K562 (cell line): Measurements from ENCODE around the gene SCP2. TPM values are rescaled to one million over a fixed set of nuclear protein-coding genes. Genes with fewer than 3 reads are reported as not detected.

Experiments
- ATAC-seq: fragments of 200-7000 bp; cut with Tn5 transposase; 3 replicates; pipeline ENCODE4 v1.9.1; 2020; ENCODE audit warnings: moderate library complexity
- BruUV-seq: library from RNA; stranded (reverse); fragments of 400-500 nt; replicated peaks from 2 replicates; lab custom pipeline; 2021; lab: Mats Ljungman, UMichigan
- CTCF ChIA-PET: fragments of 300-600 bp; formaldehyde crosslinking; extraction: SDS; loops from one replicate; lab custom pipeline; 2021; ENCODE audit warnings: low intra/inter-chr PET ratio; lab: Yijun Ruan, JAX
- POLR2A ChIA-PET: fragments of 300-600, 350-650 bp; sonication (Branson Sonifier 250); formaldehyde crosslinking; extraction: SDS; loops from one replicate; lab custom pipeline; 2021; ENCODE audit warnings: antibody characterized with exemption, inconsistent platforms; lab: Yijun Ruan, JAX
- DNase-seq, 4 experiments: peaks; one replicate each; pipeline versions ENCODE4 v3.0.0 to v3.0.0-alpha.2; 2011 to 2018; ENCODE audit warnings: low spot score in 3 of 4, mixed read lengths in 3 of 4; ENCODE audit errors: extremely low read depth in 1 of 4
- FAIRE-seq: peaks from 2 replicates; lab custom pipeline; 2011; peaks lifted over from hg19 to GRCh38; lab: Jason Lieb, UNC
- H2AFZ ChIP-seq: 2 replicates; pipeline ENCODE4 v1.6.0; 2011; ENCODE audit warnings: low read depth, low read length, control low read depth, inconsistent platforms
- H3K27ac ChIP-seq: fragments of 200-600 bp; 3 replicates; pipeline ENCODE4 v1.8.0; 2011; ENCODE audit warnings: low read depth, mild to moderate bottlenecking, control low read depth, inconsistent platforms, low read length, moderate library complexity, mixed read lengths; ENCODE audit errors: extremely low read depth
- H3K27me3 ChIP-seq, 2 experiments: fragments of 300-600 bp in 1 of 2; 2 replicates in 1 of 2; 3 replicates in 1 of 2; pipeline versions ENCODE4 v1.6.0 to v1.8.0; 2011; ENCODE audit warnings: inconsistent platforms in 2 of 2, low read length in 2 of 2, mild to moderate bottlenecking in 1 of 2, mixed read lengths in 1 of 2, moderate library complexity in 1 of 2; ENCODE audit not compliant: control insufficient read depth in 2 of 2, insufficient read depth in 2 of 2
- H3K36me3 ChIP-seq: fragments of 300-600 bp; 3 replicates; pipeline ENCODE4 v1.8.0; 2011; ENCODE audit warnings: mild to moderate bottlenecking, low read length, inconsistent platforms; ENCODE audit not compliant: control insufficient read depth, insufficient read depth
- H3K4me1 ChIP-seq, 2 experiments: fragments of 200-600 bp in 1 of 2; replicated peaks in 1 of 2; 2 replicates in 1 of 2; 3 replicates in 1 of 2; pipeline versions ENCODE4 v1.5.1 to v1.8.0; 2011; ENCODE audit warnings: inconsistent platforms in 2 of 2, low read length in 2 of 2, mild to moderate bottlenecking in 1 of 2, mixed read lengths in 1 of 2, moderate library complexity in 1 of 2; ENCODE audit not compliant: control insufficient read depth in 2 of 2, insufficient read depth in 2 of 2
- H3K4me2 ChIP-seq: 2 replicates; pipeline ENCODE4 v1.6.1; 2011; ENCODE audit warnings: low read length, control low read depth, inconsistent platforms, mixed read lengths; ENCODE audit not compliant: insufficient read depth
- H3K4me3 ChIP-seq: fragments of 200-600 bp; sonication (generic), shearing (Covaris generic); 2 replicates; pipeline ENCODE4 v1.5.1; 2016; ENCODE audit warnings: control low read depth, inconsistent platforms
- H3K79me2 ChIP-seq: fragments of 200-600 bp; 3 replicates; pipeline ENCODE4 v1.8.0; 2011; ENCODE audit warnings: low read length, inconsistent platforms; ENCODE audit not compliant: control insufficient read depth, insufficient read depth
- H3K9ac ChIP-seq, 2 experiments: 2 replicates each; pipeline versions ENCODE4 v1.6.0 to v1.6.1; 2011; ENCODE audit warnings: low read depth in 2 of 2, low read length in 2 of 2, control low read depth in 1 of 2, inconsistent platforms in 1 of 2, mild to moderate bottlenecking in 1 of 2, mixed read lengths in 1 of 2; ENCODE audit not compliant: insufficient read depth in 1 of 2
- H3K9me1 ChIP-seq: one replicate; pipeline ENCODE4 v1.6.0; 2011; ENCODE audit warnings: inconsistent platforms, mild to moderate bottlenecking, low read length, moderate library complexity; ENCODE audit not compliant: control insufficient read depth, insufficient read depth
- H3K9me3 ChIP-seq: replicated peaks from 2 replicates; pipeline ENCODE4 v1.5.1; 2011; ENCODE audit warnings: low read depth, low read length, inconsistent platforms; ENCODE audit not compliant: control insufficient read depth, insufficient read depth
- H4K20me1 ChIP-seq: replicated peaks from 2 replicates; pipeline ENCODE4 v1.6.1; 2011; ENCODE audit warnings: low read length, inconsistent platforms, mixed read lengths; ENCODE audit not compliant: control insufficient read depth, insufficient read depth
- E2F1 ChIP-seq: sonication (generic); formaldehyde crosslinking; IDR thresholded peaks from 2 replicates; pipeline ENCODE4 v1.8.1; 2023; ENCODE audit warnings: mild to moderate bottlenecking, missing genetic modification reagents, moderate library complexity
- ETS2 ChIP-seq: IDR thresholded peaks from 2 replicates; pipeline ENCODE4 v1.6.1; 2016; ENCODE audit warnings: borderline replicate concordance, missing genetic modification characterization, mild to moderate bottlenecking, moderate library complexity, missing compliant biosample characterization; ENCODE audit not compliant: poor library complexity, severe bottlenecking
- GATAD2B ChIP-seq: fragments of 450-650 bp; IDR thresholded peaks from 2 replicates; pipeline ENCODE4 v1.6.1; 2017; ENCODE audit warnings: mild to moderate bottlenecking, borderline replicate concordance
- HMGXB4 ChIP-seq: sonication (generic); formaldehyde crosslinking; IDR thresholded peaks from 2 replicates; pipeline ENCODE4 v1.8.1; 2023; ENCODE audit warnings: mild to moderate bottlenecking, missing genetic modification reagents
- KAT2B ChIP-seq: IDR thresholded peaks from one replicate; pipeline ENCODE4 v1.6.1; 2012; ENCODE audit warnings: low read depth, mild to moderate bottlenecking, control low read depth, inconsistent platforms, low read length, moderate library complexity
- MCM3 ChIP-seq: fragments of 450-650 bp; IDR thresholded peaks from 2 replicates; pipeline ENCODE4 v1.6.1; 2016
- MITF ChIP-seq: IDR thresholded peaks from 2 replicates; pipeline ENCODE4 v1.6.1; 2014; ENCODE audit warnings: antibody characterized with exemption
- NKRF ChIP-seq: fragments of 450-650 bp; IDR thresholded peaks from 2 replicates; pipeline ENCODE4 v1.6.1; 2016; ENCODE audit warnings: borderline replicate concordance
- TCF7L2 ChIP-seq: fragments of 150-350 bp; IDR thresholded peaks from 2 replicates; pipeline ENCODE4 v1.6.1; 2016; ENCODE audit warnings: low read depth, mild to moderate bottlenecking, low read length, moderate library complexity
- TOE1 ChIP-seq, 2 experiments: fragments of 450-650 bp in 1 of 2; sonication (generic) in 1 of 2; formaldehyde crosslinking in 1 of 2; IDR thresholded peaks; 2 replicates each; pipeline versions ENCODE4 v1.7.1 to v1.8.0; 2016 to 2022; ENCODE audit warnings: borderline replicate concordance in 2 of 2, mild to moderate bottlenecking in 2 of 2, antibody characterized with exemption in 1 of 2, inconsistent platforms in 1 of 2, low read depth in 1 of 2, missing genetic modification reagents in 1 of 2, moderate library complexity in 1 of 2
- ZNF639 ChIP-seq, 2 experiments: fragments of 200-800 bp in 1 of 2; sonication (Bioruptor generic) in 1 of 2; sonication (generic) in 1 of 2; formaldehyde crosslinking in 1 of 2; IDR thresholded peaks in 1 of 2; conservative IDR thresholded peaks in 1 of 2; 2 replicates each; pipeline versions ENCODE4 v1.5.0 to v1.6.1; 2016 to 2020; ENCODE audit warnings: missing compliant biosample characterization in 1 of 2, missing genetic modification characterization in 1 of 2, missing genetic modification reagents in 1 of 2
- WGBS: fragments of 100-300 bp; shearing (Covaris generic); methylation state at CpG from one replicate; pipeline ENCODE4 v1.1.6; 2016; ENCODE audit warnings: low coverage, mixed read lengths; ENCODE audit not compliant: insufficient coverage; ENCODE audit errors: missing lambda C conversion rate; 5-methylcytosine and 5-hydroxymethylcytosine counted together
- in situ Hi-C: fragments of 300-500 bp; cut with MboI; formaldehyde crosslinking; loops from 4 replicates; pipeline ENCODE4 v1.15.0; 2018; ENCODE audit warnings: inconsistent platforms, mixed read lengths
- intact Hi-C: fragments of 100-400 bp; cut with micrococcal nuclease; formaldehyde crosslinking; loops from 2 replicates; pipeline ENCODE4 v1.14.2; 2022
- polyA plus RNA-seq, 8 experiments: library from polyadenylated mRNA; depleted of rRNA in 4 of 8; stranded (reverse) in 5 of 8; unstranded in 3 of 8; fragments of >200 nt; fragmentation: Nextera tagmentation in 2 of 8; fragmentation: Illumina TruSeq in 1 of 8; extraction: Ambion mirVana in 2 of 8; extraction: Trizol in 1 of 8; gene quantifications; 2 replicates each; pipeline versions ENCODE4 v1.2.1 to v1.2.3, GENCODE V29; 2011 to 2014; ENCODE audit warnings: inconsistent platforms in 1 of 8, missing spikeins in 1 of 8
- total RNA-seq, 7 experiments: library from RNA; depleted of rRNA in 6 of 7; stranded (reverse); fragments of >200 nt in 6 of 7; fragmentation: Illumina TruSeq in 2 of 7; extraction: Trizol in 2 of 7; gene quantifications; 2 replicates each; pipeline versions ENCODE4 v1.2.1 to v1.2.3, GENCODE V29; 2011 to 2021; ENCODE audit warnings: low replicate concordance in 1 of 7

Gene SCP2
- total and polyA plus RNA-seq, 9 of the 15 experiments (the other 6 are each of a cell fraction or from before 2014, with no cell fraction given) = 63.8 to 258 (median 106) TPM

GRCh38 chr1:53022179-53022578 lies 95.1 kb downstream of the SCP2 start:
- Histone ChIP-seq H3K4me1 (peaks cover 4 to 5% of the 10 kb centered on the region in 2 experiments; a peak in 4 of 5 replicates), H3K4me2 (no peak overlapping the region), H3K4me3 (no peak overlapping the region), H3K79me2 (0 out of 3 replicates have a peak, but pooled peaks cover 6% of the 10 kb centered on the region), H3K27ac (no peak overlapping the region), H3K36me3 (no peaks in the 10 kb centered on the region), H3K9ac (no peak overlapping the region), H3K9me3 (no peaks in the 10 kb centered on the region), H2AFZ (no peak overlapping the region), H4K20me1 (no peaks in the 10 kb centered on the region), H3K9me1 (peaks cover 3% of the 10 kb centered on the region), H3K27me3 (no peaks in the 10 kb centered on the region)
- 57% methylated on average over 1 of the region's 1 CpG for WGBS
- no TSS peak for BruUV-seq
- intact Hi-C loops (no loop called here), in situ Hi-C loops (no loop called here)
- ATAC-seq (no peak), FAIRE-seq (no peak), DNase-seq (no peak)
- no peak for TF ChIP-seq TOE1 (IDR thresholded peaks at IDR 0.05; ENCODE audit: borderline replicate concordance)
- no peak for TF ChIP-seq TOE1 (CRISPR knock-in tag; IDR thresholded peaks at IDR 0.05; ENCODE audit: borderline replicate concordance, low read depth)
- no peak for TF ChIP-seq ETS2
- no peak for TF ChIP-seq MCM3
- no peak for TF ChIP-seq GATAD2B
- no peak for TF ChIP-seq KAT2B
- TF ChIP-seq HMGXB4 (CRISPR knock-in tag) = no peak
- TF ChIP-seq E2F1 (CRISPR knock-in tag) = no peak
- no peak for TF ChIP-seq NKRF
- TF ChIP-seq ZNF639 (CRISPR knock-in tag; conservative IDR thresholded peaks at IDR 0.05 in 1 of 2, IDR thresholded peaks at IDR 0.05 in 1 of 2) = no peak
- TF ChIP-seq MITF = no peak
- TF ChIP-seq TCF7L2 = no peak
- ChIA-PET CTCF (interaction anchor here (0.5 to 0.6 kb wide), 2 partner anchors 24 to 129 kb away, joined by 3 to 4 read pairs; no protein-coding TSS in a partner anchor), POLR2A (no interaction called here)
